ENCODE results near the gene KNOP1.

DNA sequence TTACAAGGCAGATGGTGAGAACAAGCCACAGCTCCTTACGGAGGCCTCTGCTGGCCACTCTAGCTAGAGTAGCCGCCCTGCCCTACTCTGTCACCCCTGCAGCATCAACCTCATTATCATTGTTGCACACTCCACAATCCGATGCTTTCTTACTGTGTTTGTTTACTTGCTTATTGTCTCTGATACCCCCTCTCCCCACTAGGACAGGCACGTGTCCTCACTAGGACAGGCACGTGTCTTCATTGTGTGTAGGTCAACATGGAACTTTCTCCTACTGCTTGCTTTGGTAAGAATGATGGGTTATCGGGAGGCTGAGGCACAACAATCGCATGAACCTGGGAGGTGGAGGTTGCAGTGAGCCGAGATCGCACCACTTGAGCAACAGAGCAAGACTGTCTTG is 63.9 kb downstream of the KNOP1 start:
- TF ChIP-seq POLR2A (IDR thresholded peaks at IDR 0.05; ENCODE audit: low read depth, low read length) (no peak), POLR2AphosphoS5 (IDR thresholded peaks at IDR 0.05; ENCODE audit: low read depth, low read length) (no peak), TAF1 (IDR thresholded peaks at IDR 0.05; ENCODE audit: borderline replicate concordance, low read depth, low read length) (no peak)
